Measurements from ENCODE around the gene TIAL1.
"Not testable (repeated sequence)": the region's sequence is repeated elsewhere in the genome, so short reads cannot be mapped to it uniquely, and the experiment has no call there.

TIAL1 gene

GRCh38 chr10:119613741-119614140 is 17.0 kb upstream of the TIAL1 start:
- DNase-seq: no peak

- no peak for DNase-seq
These were observed 14.7 kb upstream of the TIAL1 start for GRCh38 chr10:119611433-119611832.

GRCh38 chr10:119609516-119609915 is 12.8 kb upstream of the TIAL1 start:
- DNase-seq: no peak

GRCh38 chr10:119608316-119609155 is 11.8 kb upstream of the TIAL1 start:
- DNase-seq: no peak

- no peak for DNase-seq
These were observed 7.7 kb upstream of the TIAL1 start for GRCh38 chr10:119604468-119604867.

GRCh38 chr10:119602241-119603095 is 5.7 kb upstream of the TIAL1 start:
- no peak for DNase-seq

DNA sequence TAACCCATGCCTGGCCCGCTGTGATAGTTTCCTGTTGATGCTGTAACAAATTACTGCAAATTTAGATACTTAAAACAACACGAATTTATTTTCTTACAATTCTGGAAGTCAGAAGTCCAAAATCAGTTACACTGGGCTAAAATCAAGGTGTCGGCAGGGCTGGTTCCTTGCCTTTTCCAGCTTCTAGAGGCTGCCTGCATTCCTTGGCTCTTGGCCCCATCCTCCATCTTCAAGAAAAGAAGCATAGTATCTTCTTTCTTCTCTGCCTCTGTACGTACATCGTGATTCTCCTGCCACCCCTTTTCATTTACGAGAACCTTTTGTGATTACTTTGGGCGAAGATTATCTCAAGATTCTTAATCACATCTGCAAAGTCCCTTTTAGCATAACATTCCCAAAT is 1.6 kb upstream of the TIAL1 start:
- no peak for DNase-seq

DNA sequence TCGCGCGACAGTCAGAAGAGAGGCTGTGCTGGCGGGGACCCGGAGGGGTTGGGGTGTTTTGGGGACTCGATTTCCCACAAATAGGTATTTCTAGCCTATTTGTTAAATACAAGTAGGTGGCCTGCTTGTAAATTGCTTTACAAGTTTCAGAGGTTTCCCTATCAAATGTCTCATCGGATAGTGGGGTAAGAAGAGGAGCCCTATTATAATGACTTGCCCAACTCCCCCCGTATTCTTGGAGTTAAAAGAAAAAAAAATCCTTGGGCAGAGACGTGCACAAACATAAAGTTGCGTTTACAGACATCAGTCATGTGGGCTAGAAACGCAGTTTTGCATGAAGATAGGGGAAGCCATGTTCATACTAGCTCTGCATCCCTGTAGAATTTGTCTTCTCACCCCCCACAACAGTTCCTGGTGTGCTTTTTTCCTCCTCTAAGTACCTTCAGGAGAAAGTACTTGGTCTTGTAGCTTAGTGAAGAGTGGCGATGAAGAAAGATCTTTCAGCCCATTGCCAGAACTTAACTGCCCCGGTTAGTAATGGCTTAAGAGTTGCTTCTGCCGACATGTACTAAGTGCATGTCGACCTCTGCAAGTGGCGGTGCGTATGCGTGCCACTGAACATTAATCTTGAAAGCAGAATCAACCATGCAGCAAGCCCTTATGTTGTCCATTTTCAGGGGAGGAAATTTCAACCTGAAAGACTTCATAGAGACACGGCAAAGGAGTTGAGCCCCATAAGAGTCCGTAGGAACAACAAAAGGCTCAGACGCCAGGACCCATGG is 832 bp upstream of the TIAL1 start:
- no peak for DNase-seq

DNA sequence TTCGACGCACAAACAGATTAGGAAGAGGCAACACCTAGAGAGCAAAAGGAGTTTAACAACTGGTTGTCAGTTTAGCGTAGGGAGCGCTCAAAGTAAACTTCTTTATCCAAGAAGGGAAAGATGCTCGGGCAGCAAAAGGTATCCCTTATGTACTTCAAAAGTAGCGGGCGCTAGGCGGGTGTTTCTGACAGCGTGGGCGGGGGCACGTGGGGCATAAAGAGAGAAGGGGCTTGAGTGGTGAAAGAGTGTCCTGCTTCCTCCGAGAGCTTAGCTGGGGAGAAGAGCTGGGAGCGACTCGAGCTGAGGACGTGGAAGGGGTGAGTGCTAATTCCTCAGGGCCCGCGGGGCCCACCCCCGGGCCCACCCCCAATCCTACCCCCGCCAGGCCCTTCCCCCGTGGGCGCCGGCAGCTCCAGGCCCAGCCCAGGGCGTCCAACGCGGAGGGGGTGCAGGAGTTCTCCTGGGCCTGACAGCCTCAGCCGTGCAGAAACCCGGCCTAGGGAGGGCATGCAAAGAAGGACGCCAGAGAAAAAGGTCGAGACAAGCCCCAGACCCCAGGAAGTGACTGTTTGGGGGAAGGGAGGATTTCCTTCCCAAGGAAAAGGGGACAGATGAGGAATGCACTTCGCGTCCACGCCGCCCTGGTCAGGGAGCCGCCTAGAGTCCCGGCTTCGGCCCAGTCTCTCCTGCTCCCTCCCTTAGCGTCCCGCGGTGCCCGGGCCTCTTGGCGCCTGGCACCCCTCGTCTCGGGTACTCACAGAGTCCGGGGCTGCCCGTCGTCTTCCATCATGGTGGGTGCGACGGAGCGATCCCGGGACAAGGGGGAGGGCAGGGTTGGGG is 868 bp downstream of the TIAL1 start:
- no peak for DNase-seq

DNA sequence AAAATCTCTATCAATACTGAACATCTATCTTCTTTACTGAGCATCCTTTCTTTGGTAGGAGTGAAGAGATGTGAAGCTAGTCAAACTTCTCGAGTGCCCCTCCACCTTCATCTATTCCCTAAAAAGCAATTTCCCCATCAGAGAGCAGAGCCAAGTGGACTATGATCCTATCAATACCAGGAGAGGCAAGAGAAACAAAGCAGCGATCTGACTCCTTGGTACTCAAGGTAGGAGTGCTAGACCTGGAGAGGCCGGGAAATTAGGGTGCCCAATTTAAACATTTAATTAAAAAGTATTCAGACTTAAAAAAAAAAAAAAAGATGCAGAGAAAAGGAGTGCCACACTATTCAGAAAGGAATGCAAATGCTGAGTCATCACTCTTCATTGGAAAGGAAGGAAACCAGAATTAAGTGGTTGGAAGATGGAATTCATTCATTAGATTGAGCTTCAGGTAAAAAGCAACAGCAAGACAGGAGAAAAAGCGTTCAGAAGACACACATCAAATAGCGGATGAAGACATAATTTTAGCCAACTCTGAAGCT is 1.6 kb downstream of the TIAL1 start:
- no peak for DNase-seq

- DNase-seq: no peak
These were observed 8.7 kb downstream of the TIAL1 start for GRCh38 chr10:119588071-119588470.

DNA sequence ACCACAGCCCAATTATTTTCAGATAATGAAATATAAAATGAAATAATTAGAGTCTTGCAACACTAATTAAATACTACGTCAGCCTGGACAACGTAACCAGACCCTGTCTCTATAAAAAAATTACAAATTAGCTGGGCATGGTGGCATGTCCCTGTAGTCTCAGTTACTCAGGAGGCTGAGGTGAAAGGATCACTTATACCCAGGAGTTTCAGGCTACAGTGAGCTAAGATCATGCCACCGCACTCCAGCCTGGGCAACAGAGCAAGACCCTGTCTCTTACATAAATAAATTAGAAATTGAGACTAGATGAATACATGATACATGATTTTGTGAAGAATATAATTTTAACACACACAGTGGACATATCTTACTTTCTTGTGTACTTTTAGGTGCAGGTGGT is 18.4 kb downstream of the TIAL1 start:
- DNase-seq: no peak

DNA sequence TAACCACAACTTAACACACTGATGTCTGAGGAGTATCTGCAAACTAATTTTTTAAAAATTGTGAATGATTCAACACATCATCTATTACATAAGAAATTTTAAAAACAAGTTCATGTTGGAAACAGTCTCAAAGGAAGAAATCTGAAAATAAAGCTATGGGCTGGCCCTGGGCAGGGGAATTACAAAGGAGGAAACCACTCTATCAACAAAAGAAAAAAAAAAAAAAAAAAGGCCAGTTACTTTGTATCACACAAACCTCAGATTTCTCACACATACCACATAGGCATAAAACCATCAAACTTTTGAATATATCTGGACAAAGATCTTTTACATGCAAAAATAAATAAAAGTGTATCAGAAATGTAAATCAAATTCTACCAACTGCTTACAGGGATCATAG is 20.8 kb downstream of the TIAL1 start:
- no peak for DNase-seq

DNA sequence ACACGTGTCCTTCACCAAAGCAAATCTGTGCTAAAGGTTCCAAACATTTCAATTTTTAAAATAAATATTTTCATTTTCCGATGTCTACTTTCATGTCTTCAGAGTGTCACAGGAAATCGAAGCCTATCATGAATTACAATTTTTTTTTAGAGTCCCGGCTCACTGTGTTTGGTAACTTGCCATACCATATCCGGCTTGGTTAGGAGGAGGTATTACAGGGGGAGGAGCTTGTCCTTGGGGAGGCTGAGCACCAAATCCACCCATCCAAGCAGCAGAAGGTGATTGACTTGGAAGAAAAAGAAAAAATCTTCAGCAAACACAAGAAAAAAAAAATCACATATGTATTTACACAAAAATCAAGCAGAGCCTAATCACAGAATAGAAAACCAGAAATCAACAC is 21.3 kb downstream of the TIAL1 start:
- no peak for DNase-seq

DNA sequence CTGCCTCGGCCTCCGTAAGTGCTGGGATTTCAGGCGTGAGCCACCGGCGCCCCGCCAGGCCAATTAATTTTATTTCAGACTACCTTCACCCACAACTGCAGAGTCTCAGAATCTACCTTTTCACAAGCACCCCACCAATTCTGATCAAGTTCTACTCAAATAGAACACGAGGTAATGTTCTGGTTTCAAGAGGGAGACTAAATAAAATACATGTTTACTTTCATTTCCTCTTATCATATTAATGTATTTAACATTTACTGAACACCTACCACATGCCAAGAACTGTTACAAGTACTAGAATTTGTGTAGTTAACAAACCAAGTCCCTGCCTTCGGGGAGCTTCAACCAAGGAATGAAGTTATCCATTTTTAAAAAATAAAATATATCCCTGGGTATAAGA is 28.8 kb downstream of the TIAL1 start:
- DNase-seq: no peak

GRCh38 chr10:119562097-119562496 is 34.7 kb downstream of the TIAL1 start:
- DNase-seq: no peak

DNA sequence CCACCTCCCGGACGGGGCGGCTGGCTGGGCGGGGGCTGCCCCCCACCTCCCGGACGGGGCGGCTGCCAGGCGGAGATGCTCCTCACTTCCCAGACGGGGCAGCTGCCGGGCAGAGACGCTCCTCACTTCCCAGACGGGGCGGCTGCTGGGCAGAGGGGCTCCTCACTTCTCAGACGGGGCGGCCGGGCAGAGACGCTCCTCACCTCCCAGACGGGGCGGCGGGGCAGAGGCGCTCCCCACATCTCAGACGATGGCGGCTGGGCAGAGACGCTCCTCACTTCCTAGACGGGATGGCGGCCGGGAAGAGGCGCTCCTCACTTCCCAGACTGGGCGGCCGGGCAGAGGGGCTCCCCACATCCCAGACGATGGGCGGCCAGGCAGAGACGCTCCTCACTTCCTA is 37.3 kb downstream of the TIAL1 start:
- not testable (repeated sequence) for DNase-seq

DNA sequence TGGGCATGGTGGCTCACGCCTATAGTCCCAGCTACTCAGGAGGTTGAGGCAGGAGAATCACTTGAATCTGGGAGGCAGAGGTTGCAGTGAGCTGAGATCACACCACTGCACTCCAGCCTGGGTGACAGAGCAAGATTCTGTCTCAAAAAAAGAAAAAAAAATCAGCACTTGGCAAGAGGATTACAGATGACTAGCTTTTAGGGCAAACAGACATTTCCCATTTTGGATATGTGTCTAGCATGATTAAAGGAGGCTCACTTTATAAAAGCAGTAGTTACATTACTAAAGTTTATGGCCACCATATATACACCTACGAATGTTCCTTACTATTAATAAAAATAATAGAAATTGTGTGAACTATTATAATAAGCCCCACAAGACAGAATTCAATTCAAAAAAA is 40.7 kb downstream of the TIAL1 start:
- DNase-seq: not testable (repeated sequence)

- DNase-seq: no peak
These were observed 41.5 kb downstream of the TIAL1 start for GRCh38 chr10:119555178-119555784.

DNA sequence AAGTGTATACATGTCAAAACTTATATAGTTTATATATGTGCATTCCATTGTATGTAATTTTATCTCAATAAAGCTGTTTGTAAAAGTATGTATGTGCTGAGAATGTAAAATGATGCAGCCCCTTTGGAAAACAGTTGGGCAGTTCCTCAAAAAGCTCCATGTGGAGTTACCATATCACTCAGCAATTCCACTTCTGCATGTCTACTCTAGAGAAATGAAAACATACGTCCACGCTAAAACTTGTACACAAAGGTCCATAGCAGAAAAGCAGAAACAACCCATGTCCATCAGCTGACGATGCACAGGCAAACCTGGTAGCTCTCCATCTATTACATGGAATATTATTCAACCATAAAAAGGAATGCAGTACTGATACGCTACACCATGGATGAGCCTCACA is 45.9 kb downstream of the TIAL1 start:
- no peak for DNase-seq

DNA sequence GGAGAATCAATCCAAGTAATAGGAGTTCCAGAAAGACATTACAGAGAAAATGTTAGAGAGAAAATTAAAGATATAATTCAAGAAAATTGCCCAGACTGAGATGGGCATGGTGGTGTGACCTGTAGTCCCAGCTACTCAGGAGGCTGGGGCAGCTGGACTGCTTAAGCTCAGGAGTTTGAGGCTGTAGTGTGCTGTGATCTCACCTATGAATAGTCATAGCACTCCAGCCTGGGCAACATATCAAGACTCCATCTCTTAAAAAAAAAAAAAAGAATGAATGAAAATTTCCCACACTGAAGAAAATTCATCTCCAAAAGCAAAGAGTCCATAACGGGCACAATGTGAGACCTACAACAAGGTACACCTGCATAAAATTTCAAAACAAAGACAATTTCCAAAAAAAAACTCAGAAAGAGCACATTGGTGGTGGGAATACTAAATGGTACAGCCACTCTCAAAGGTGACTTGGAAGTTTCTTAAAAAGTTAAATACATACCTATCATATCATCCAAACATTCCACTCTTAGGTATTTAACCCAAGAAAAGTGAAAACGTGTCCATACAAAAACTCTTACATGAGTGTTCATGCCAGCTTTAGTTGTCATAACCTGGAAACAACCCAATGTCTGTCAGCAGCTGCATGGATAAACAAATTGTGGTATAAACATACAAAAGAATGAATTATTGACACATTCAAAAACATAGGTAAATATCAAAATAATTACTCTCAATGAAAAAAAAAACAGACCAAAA is 47.3 kb downstream of the TIAL1 start:
- DNase-seq: no peak
